GM10847 (cell line): ENCODE results near the gene DCP1B.

Experiments
- POLR2A ChIP-seq: IDR thresholded peaks from 2 replicates; pipeline ENCODE4 v1.6.1; 2011; ENCODE audit not compliant: insufficient read length; ENCODE audit errors: extremely low read depth

DCP1B gene

GRCh38 chr12:1966561-1967226 lies 37.6 kb downstream of the DCP1B start:
- TF ChIP-seq POLR2A: no peak

DNA sequence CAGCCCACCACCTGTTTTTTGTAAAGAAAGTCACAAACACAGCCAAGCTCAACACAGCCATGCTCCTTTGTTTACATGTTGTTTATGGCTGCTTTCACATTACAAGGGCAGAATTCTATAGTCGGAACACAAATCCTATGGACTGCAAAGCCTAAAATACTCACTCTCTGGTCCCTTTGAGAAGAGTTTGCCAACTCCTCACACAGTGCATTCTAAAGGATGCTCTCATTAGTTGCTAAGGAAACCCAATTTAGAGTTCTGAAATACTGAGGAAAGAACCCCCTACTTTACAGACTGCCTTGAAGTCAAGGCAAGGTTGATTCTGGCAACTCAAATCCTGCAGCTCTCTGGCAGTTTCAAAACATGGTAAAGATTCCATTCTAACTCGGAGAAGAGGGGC lies 38.3 kb downstream of the DCP1B start:
- no peak for TF ChIP-seq POLR2A

GRCh38 chr12:1962051-1963020 lies 41.9 kb downstream of the DCP1B start:
- TF ChIP-seq POLR2A: no peak

GRCh38 chr12:1956716-1957115 lies 47.5 kb downstream of the DCP1B start:
- no peak for TF ChIP-seq POLR2A

DNA sequence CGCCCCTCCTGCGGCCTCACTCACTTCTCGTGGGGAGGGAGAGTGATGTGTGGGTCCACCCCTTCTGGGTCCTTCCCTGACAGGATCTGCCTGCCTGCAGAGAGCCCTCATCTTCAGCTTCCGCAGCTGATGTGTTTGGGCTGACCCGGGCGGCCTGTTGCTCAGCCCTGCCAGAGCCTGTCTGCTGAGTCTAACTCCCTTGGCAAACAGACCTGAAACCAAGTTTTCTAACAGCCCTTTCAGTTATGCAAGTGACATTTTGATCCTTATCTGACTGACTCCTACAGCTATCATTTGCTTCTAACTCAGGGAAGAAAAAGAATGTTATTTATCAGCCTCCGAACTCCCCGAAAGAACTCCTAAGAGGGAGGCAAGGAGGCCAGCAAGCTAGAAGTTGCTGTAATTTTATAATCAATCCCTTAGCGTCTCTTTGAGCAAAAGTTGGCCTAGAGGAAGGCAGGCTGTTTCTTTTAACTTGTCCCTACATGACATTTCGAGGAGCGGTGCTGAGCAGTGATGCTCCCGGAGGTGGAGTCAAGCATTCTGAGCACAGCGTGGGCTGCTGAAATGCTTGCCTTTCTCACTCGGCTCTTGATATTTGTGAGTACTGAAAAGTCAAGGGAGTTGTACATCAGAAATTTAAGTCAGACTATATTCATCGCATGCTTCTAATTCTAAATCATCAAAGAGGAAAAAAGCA lies 54.3 kb downstream of the DCP1B start:
- no peak for TF ChIP-seq POLR2A

DNA sequence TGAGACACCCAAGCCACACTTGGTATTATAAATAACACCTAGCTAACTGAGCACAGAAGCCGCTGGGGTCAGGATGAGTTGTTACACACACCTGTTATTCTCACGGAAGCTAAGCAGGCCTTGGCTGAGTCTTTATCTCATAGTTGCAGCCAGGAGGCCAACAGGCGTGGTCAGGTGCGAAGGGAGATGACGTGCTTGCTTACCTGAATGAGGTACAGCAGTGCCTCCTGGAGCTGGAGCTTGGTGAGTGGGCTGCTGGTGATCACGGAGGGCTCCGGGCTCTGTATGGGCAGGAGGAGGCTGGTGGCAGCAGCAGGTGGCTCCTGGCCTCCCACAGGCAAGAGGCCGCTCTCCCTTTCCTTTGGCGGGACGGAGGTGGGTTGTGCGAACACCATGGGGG lies 55.4 kb downstream of the DCP1B start:
- no peak for TF ChIP-seq POLR2A

DNA sequence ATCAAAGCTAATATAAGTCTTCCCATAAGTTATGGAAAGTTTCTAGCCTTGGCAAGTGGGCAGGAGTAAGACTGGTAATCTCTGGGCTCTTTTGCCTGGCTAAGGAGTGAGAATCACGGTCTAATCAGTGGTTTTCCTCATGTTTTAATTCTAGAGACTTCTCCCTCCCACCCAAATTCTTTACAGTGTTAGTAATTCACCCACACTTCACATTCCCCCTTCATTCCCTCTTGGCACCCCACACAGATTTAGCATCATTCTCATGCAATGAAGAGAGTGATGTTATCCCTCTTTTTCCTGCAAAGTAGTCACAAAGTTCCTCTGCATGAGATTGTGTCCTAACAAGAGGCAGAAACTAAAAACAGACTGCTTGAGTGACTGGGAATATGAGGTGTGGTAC lies 57.2 kb downstream of the DCP1B start:
- no peak for TF ChIP-seq POLR2A

DNA sequence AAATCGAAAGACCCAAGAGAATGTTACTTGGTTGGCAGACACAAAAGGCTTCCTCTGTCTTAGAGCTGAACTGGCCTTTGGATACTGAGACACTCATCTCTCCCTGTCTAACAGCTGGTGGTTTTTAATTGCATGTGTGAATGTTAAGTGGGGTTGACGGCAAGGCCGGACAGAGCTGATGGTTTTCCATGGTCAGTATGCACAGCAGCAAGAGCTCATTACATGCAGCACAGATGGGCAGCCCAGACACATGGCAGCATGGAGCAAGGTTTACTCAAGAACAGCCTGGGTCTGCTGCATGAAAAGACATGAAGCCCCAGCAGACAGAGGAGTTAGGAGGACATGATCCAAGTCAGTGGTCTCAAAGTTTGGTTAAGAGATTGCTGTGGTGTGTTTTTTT lies 58.0 kb downstream of the DCP1B start:
- no peak for TF ChIP-seq POLR2A

GRCh38 chr12:1939801-1940607 lies 64.3 kb downstream of the DCP1B start:
- no peak for TF ChIP-seq POLR2A

- no peak for TF ChIP-seq POLR2A
Measured at GRCh38 chr12:1939331-1939730, 64.9 kb downstream of the DCP1B start.

- TF ChIP-seq POLR2A: no peak
Measured at GRCh38 chr12:1937481-1938224, 66.6 kb downstream of the DCP1B start.

GRCh38 chr12:1936406-1937320 lies 67.6 kb downstream of the DCP1B start:
- TF ChIP-seq POLR2A: no peak

GRCh38 chr12:1935700-1936378 lies 68.4 kb downstream of the DCP1B start:
- no peak for TF ChIP-seq POLR2A
